ENCODE data around the gene TCF7L2.

The TCF7L2 gene

DNA sequence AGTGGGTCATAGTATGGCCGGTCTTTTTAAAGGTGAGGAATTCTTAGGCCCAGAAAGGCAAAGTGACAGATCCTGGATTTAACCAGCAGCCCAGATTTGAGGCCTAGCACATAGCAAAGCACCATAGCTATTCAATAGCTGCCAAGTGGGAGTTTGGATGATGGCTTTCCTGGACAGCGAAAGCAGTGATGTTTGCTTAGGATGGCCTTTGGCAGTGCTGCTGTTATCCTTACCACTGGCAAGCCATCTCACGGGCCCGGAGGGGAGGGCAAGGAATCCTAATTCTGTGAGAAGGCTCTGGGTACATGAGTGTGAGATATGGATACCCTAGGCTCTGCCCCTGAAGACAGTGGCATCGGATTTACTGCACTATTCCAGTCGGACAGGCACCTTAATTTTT lies 50.4 kb downstream of the TCF7L2 start:
- TF ChIP-seq, protein P1, sequence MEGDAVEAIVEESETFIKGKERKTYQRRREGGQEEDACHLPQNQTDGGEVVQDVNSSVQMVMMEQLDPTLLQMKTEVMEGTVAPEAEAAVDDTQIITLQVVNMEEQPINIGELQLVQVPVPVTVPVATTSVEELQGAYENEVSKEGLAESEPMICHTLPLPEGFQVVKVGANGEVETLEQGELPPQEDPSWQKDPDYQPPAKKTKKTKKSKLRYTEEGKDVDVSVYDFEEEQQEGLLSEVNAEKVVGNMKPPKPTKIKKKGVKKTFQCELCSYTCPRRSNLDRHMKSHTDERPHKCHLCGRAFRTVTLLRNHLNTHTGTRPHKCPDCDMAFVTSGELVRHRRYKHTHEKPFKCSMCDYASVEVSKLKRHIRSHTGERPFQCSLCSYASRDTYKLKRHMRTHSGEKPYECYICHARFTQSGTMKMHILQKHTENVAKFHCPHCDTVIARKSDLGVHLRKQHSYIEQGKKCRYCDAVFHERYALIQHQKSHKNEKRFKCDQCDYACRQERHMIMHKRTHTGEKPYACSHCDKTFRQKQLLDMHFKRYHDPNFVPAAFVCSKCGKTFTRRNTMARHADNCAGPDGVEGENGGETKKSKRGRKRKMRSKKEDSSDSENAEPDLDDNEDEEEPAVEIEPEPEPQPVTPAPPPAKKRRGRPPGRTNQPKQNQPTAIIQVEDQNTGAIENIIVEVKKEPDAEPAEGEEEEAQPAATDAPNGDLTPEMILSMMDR (conservative IDR thresholded peaks at IDR 0.05) = no peak
- no peak for TF ChIP-seq ZFX (IDR thresholded peaks at IDR 0.05)
- no peak overlapping the region for H3K27ac ChIP-seq

DNA sequence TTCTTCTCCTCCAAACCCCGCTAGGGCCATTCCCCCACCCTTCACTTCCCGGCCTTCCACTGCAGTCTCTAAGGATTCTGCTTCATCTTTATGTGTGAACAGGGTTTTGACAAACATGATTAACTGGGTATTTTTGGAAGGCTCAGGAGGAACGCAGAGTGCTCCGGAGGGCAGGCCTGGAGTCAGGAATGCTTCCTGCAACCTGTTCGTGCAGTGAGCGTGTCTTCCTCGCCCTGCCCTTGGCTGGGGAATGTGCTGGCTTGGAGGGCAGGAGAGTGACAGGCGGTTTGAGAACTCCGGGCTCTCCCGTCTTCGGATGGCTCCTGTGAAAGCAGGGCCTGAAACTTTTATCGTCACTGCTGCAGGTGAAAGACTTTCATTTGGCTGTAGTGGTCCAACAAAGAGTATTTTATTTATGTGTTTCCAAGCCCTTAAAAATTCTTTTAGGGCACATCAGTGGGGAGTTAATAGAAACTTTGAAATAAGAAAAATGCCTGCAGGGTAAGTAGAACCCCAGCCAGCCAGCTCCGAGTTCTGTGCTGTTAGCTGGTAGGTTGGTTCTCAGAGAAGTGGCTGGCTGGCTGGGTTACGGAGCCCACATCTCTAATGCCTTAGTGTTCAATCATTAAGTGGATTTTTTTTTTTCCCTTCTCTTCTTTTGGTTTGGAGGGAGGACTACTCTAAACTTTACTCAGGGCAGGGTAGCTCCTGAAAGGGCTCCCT lies 51.0 kb downstream of the TCF7L2 start:
- no peak overlapping the region for H3K27ac ChIP-seq
- TF ChIP-seq, protein P1 (conservative IDR thresholded peaks at IDR 0.05) = no peak
- TF ChIP-seq ZFX (IDR thresholded peaks at IDR 0.05) = no peak

DNA sequence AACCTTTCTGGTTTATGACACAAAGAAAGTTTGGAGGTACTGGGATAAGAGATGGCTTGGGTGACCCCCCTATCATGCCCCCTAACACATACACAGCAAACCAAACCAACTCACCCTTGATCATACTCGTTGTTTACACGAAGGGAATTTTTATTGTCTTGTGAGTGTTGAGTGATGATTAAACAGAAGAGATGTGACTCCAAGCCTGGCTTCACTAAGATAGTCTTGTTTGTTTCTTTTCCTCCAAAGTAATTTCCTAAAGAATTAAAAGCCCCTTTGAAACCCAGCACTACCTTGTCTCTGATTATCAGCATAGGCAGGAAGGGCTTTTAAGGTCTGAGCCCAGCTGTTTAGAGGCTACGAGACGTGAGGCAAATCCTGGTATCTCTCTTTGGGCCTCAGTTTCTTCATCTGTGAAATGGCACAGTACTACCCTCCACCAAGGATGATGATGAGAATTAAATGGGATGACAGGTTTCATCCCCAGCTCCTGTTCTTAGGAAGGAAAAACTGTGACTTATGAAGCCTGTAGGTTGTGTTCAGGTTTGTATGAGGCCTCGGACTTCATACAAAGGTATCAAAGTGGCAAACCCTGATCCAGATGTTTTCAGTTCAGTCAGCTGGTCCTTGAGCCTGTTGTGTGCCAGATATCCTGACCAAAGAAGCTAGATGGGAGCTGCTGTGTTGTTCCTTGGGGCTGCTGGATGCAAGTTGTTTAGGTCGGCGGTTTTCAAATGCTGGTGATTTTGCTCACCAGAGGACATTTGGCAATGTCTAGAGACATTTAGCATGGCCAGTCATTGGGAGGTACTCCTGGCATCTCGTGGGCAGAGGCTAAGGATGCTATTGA lies 51.8 kb downstream of the TCF7L2 start:
- TF ChIP-seq ZFX (IDR thresholded peaks at IDR 0.05) = no peak
- TF ChIP-seq, protein P1 (conservative IDR thresholded peaks at IDR 0.05) = no peak
- H3K27ac ChIP-seq = no peak overlapping the region

DNA sequence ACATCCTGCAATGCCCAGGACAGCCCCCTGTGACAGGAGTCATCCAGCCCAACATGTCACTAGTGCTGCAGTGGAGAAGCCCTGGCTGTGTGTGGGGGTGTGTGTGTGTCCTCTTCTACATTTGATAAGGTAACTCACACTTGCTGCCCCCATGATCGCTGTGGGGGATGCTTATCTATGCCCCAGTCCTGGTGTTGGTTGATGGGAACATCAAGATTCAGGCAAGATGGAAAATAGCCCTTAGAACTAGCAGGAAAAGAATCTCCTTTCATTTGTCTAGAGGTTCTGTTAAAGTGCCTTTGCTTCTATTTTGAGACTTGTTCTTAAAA lies 52.4 kb downstream of the TCF7L2 start:
- H3K27ac ChIP-seq = no peak overlapping the region
- TF ChIP-seq ZFX (IDR thresholded peaks at IDR 0.05) = no peak
- TF ChIP-seq, protein P1 (conservative IDR thresholded peaks at IDR 0.05) = no peak

DNA sequence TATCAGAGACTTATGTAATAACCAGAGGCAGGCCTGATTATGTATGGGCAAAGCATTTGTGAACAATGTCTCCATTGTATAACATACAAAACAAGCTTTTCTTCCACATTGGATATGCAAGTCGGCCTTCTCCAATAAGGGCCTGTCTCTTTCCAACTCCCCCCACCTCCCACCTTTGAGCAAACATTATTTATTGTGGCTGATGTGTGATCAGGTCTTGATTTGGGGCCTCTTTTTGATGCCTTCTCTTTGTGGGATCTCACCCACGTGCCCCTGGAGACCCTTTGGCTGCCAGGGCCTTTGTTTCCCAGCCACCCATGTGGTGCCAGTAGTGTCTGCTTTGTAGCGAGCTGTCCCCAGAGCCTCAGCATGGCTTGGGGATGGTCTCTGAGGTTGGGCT lies 53.0 kb downstream of the TCF7L2 start:
- no peak for TF ChIP-seq ZFX (IDR thresholded peaks at IDR 0.05)
- TF ChIP-seq, protein P1 (conservative IDR thresholded peaks at IDR 0.05) = no peak
- no peak overlapping the region for H3K27ac ChIP-seq

DNA sequence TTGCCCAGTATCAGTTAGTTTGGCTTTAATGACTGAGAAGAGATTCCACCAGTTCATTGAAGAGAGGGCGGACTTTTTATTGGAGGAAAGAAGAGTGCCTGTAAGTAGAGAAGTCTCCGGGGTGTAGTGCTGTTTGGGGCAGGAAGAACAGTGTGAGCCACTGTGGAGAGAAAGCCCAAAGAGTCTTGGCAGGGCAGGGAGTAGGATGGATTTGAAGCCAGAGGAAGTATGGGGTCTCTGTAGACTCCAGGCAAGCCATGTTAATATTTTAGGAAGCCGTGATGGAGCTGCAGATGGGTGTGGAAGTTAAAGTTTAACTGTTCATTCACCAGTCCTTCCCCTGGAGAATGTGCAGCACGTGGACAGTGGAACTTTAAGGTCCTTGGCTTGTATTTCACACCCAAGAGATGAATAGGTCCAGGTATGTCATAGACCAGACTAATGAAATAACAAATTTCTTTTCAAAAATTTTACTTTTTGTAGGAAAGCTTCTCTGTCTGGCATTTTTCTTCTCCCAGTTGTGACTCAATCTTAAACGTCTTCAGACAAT lies 54.1 kb downstream of the TCF7L2 start:
- H3K27ac ChIP-seq = no peak overlapping the region
- TF ChIP-seq, protein P1 (conservative IDR thresholded peaks at IDR 0.05) = no peak
- TF ChIP-seq ZFX (IDR thresholded peaks at IDR 0.05) = no peak

DNA sequence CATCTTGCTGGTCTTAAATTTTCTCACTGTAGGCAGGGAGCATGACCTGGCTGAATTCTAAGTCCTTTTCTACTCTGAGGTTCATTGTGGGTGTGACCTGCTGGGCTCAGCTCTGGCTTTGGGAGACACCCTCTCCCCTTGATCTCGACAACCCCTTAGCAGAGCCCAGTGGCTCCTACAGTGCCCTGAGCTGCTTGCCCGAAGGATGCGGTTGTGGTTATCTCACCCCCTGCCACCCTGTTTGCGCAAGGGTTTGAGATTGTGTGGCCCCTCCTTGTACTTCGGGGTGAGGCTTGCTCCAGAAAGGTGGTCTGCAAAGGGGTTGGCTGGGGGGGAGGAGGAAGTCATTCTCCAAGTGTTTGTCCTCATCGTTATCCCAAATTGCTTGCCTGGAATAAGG lies 55.3 kb downstream of the TCF7L2 start:
- no peak overlapping the region for H3K27ac ChIP-seq
- TF ChIP-seq, protein P1 (conservative IDR thresholded peaks at IDR 0.05) = no peak
- no peak for TF ChIP-seq ZFX (IDR thresholded peaks at IDR 0.05)
